Measurements from ENCODE around the gene HLX. TPM values are rescaled to one million over a fixed set of nuclear protein-coding genes. Genes with fewer than 3 reads are reported as not detected.

Gene HLX
- polyA plus RNA-seq, 1 donor from 2014 or later, result not detected

DNA sequence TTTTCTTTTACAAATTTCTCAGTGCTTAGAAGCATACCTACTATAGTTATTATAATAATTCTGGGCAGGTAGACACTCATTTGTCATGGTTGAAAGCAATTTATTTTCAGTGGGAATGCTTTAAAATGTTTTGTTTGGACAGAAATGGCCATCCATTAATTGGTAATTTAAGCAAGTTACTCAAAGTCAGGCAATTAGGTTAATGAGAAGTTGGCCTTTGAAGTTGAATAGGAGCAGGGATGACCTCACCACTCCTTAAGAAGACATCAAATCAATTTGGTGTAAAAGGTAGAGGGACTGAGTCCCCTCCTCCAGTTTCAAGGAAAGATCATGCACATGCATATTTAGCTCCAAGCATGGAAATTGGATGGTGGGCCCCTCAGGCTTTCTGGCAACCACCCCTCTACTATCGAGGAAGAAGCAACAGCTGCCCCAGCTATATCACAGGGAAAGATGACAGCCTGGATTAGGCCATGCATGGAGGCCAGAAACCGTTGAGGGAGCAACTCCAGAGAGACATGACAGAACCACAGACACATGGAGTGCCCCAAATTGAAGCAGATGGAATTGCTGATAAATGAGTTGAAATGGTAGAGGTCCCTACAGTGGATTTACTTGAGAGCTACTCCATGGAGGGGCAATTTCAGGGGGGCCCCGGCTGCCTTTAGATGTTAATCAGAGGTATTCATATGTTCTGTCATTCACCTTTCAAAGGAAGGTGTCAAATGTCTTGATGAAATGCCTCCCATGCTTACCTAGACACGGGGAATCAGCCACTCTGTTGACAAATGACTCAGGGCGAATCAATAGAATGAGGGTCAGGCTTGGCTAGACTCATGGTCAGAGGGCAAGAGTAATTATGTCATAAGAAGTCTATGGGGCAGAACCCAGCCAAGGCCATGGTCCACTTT, 26.7 kb downstream of the HLX start:
- no peaks in the 10 kb centered on the region for H3K36me3 ChIP-seq (ENCODE audit: insufficient read depth, low read length)
- H3K4me3 ChIP-seq (ENCODE audit: low read length), result no peak overlapping the region
- no peaks in the 10 kb centered on the region for H3K9me2 ChIP-seq (ENCODE audit: insufficient read depth, low read length)
- TF ChIP-seq, protein P1, sequence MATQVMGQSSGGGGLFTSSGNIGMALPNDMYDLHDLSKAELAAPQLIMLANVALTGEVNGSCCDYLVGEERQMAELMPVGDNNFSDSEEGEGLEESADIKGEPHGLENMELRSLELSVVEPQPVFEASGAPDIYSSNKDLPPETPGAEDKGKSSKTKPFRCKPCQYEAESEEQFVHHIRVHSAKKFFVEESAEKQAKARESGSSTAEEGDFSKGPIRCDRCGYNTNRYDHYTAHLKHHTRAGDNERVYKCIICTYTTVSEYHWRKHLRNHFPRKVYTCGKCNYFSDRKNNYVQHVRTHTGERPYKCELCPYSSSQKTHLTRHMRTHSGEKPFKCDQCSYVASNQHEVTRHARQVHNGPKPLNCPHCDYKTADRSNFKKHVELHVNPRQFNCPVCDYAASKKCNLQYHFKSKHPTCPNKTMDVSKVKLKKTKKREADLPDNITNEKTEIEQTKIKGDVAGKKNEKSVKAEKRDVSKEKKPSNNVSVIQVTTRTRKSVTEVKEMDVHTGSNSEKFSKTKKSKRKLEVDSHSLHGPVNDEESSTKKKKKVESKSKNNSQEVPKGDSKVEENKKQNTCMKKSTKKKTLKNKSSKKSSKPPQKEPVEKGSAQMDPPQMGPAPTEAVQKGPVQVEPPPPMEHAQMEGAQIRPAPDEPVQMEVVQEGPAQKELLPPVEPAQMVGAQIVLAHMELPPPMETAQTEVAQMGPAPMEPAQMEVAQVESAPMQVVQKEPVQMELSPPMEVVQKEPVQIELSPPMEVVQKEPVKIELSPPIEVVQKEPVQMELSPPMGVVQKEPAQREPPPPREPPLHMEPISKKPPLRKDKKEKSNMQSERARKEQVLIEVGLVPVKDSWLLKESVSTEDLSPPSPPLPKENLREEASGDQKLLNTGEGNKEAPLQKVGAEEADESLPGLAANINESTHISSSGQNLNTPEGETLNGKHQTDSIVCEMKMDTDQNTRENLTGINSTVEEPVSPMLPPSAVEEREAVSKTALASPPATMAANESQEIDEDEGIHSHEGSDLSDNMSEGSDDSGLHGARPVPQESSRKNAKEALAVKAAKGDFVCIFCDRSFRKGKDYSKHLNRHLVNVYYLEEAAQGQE (IDR thresholded peaks at IDR 0.05; ENCODE audit: borderline replicate concordance), result no peak
- TF ChIP-seq, protein P2, sequence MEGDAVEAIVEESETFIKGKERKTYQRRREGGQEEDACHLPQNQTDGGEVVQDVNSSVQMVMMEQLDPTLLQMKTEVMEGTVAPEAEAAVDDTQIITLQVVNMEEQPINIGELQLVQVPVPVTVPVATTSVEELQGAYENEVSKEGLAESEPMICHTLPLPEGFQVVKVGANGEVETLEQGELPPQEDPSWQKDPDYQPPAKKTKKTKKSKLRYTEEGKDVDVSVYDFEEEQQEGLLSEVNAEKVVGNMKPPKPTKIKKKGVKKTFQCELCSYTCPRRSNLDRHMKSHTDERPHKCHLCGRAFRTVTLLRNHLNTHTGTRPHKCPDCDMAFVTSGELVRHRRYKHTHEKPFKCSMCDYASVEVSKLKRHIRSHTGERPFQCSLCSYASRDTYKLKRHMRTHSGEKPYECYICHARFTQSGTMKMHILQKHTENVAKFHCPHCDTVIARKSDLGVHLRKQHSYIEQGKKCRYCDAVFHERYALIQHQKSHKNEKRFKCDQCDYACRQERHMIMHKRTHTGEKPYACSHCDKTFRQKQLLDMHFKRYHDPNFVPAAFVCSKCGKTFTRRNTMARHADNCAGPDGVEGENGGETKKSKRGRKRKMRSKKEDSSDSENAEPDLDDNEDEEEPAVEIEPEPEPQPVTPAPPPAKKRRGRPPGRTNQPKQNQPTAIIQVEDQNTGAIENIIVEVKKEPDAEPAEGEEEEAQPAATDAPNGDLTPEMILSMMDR (IDR thresholded peaks at IDR 0.05; ENCODE audit: poor library complexity, severe bottlenecking), result no peak
- TF ChIP-seq SMC3 (conservative IDR thresholded peaks at IDR 0.05; ENCODE audit: poor library complexity) (no peak), POLR2AphosphoS5 (IDR thresholded peaks at IDR 0.05) (no peak), EP300 (conservative IDR thresholded peaks at IDR 0.05; ENCODE audit: poor library complexity, severe bottlenecking) (no peak), EZH2 (IDR thresholded peaks at IDR 0.05; ENCODE audit: borderline replicate concordance, insufficient read depth, low read length, poor library complexity, severe bottlenecking) (no peak), MXI1 (conservative IDR thresholded peaks at IDR 0.05; ENCODE audit: poor library complexity, severe bottlenecking) (no peak), RAD21 (conservative IDR thresholded peaks at IDR 0.05) (no peak), TAF1 (IDR thresholded peaks at IDR 0.05; ENCODE audit: low read depth) (no peak)
- H3K4me2 ChIP-seq (ENCODE audit: low read length), result no peak overlapping the region
- H2AFZ ChIP-seq (ENCODE audit: low read depth, low read length), result no peak overlapping the region
- no peaks in the 10 kb centered on the region for H3K9me3 ChIP-seq (ENCODE audit: low read length)
- no peak overlapping the region for H3K9ac ChIP-seq (ENCODE audit: low read length)
- H3K27ac ChIP-seq (ENCODE audit: low read length), result no peak overlapping the region
- no peaks in the 10 kb centered on the region for H3K79me2 ChIP-seq (replicated peaks; ENCODE audit: insufficient read depth, low read length)
- no peaks in the 10 kb centered on the region for H3F3A ChIP-seq (ENCODE audit: insufficient read depth, low read length, poor library complexity, severe bottlenecking)
- no peaks in the 10 kb centered on the region for H4K20me1 ChIP-seq (ENCODE audit: insufficient read depth)
- H3K27me3 ChIP-seq (ENCODE audit: insufficient read depth, low read depth, low read length), result peaks cover 4% of the 10 kb centered on the region

DNA sequence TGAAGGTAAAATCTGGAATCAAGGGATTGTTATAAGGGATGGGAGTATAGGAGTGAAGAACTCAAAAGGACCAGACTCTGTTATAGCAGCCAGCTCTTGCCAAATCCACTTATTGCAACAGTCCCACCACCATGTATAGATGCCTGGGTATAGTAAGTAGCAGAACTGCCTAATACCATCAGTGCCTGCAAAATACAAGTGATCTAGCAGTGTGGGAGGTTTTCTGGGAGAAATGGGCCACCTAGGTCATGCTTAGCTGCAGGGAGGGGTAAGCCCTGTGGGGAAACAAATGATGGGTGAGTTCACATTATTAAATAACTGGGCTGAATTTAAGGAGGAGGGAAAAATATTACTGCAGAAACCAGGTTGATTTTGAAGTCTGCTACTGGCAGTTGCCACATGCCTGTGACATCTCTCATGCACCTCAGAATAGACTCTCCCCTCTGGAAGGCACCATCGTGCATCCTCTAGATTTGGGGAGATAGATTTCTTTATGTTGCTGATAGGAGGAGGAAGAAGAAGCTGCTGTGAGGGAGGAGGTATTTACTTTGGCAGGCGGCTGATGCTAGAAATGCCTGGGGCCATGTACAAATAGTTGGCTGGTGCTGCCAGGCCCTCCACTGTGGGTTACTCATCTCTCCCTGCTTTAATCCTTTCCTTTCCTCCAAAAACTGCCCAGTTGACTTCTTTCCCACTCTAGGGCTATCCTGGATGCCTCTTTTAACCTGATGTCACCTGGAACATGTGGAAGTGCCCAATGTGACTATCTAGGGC, 27.5 kb downstream of the HLX start:
- no peaks in the 10 kb centered on the region for H3K9me2 ChIP-seq (ENCODE audit: insufficient read depth, low read length)
- H3K4me2 ChIP-seq (ENCODE audit: low read length), result no peak overlapping the region
- H3K79me2 ChIP-seq (replicated peaks; ENCODE audit: insufficient read depth, low read length), result no peaks in the 10 kb centered on the region
- H3K9ac ChIP-seq (ENCODE audit: low read length), result no peak overlapping the region
- H3F3A ChIP-seq (ENCODE audit: insufficient read depth, low read length, poor library complexity, severe bottlenecking), result no peaks in the 10 kb centered on the region
- no peak overlapping the region for H2AFZ ChIP-seq (ENCODE audit: low read depth, low read length)
- no peaks in the 10 kb centered on the region for H3K36me3 ChIP-seq (ENCODE audit: insufficient read depth, low read length)
- TF ChIP-seq SMC3 (conservative IDR thresholded peaks at IDR 0.05; ENCODE audit: poor library complexity), result no peak
- no peak for TF ChIP-seq EP300 (conservative IDR thresholded peaks at IDR 0.05; ENCODE audit: poor library complexity, severe bottlenecking)
- TF ChIP-seq, protein P1 (IDR thresholded peaks at IDR 0.05; ENCODE audit: borderline replicate concordance), result no peak
- TF ChIP-seq POLR2AphosphoS5 (IDR thresholded peaks at IDR 0.05), result no peak
- no peak for TF ChIP-seq TAF1 (IDR thresholded peaks at IDR 0.05; ENCODE audit: low read depth)
- TF ChIP-seq EZH2 (IDR thresholded peaks at IDR 0.05; ENCODE audit: borderline replicate concordance, insufficient read depth, low read length, poor library complexity, severe bottlenecking), result no peak
- TF ChIP-seq, protein P2 (IDR thresholded peaks at IDR 0.05; ENCODE audit: poor library complexity, severe bottlenecking), result no peak
- TF ChIP-seq RAD21 (conservative IDR thresholded peaks at IDR 0.05), result no peak
- no peak for TF ChIP-seq MXI1 (conservative IDR thresholded peaks at IDR 0.05; ENCODE audit: poor library complexity, severe bottlenecking)
- H4K20me1 ChIP-seq (ENCODE audit: insufficient read depth), result no peaks in the 10 kb centered on the region
- H3K27ac ChIP-seq (ENCODE audit: low read length), result no peak overlapping the region
- peaks cover 4% of the 10 kb centered on the region for H3K27me3 ChIP-seq (ENCODE audit: insufficient read depth, low read depth, low read length)
- H3K4me3 ChIP-seq (ENCODE audit: low read length), result no peak overlapping the region
- H3K9me3 ChIP-seq (ENCODE audit: low read length), result no peaks in the 10 kb centered on the region

All from neural cell (in vitro differentiated cells).